Fibroblast of gingiva (primary cell): ENCODE measurements around the gene BCAS3.
"Not testable (repeated sequence)": the region's sequence is repeated elsewhere in the genome, so short reads cannot be mapped to it uniquely, and the experiment has no call there.

Experiments used
- DNase-seq: peaks from one replicate; pipeline ENCODE4 v3.0.0-alpha.2; 2011; ENCODE audit warnings: low read depth

BCAS3 gene

DNA sequence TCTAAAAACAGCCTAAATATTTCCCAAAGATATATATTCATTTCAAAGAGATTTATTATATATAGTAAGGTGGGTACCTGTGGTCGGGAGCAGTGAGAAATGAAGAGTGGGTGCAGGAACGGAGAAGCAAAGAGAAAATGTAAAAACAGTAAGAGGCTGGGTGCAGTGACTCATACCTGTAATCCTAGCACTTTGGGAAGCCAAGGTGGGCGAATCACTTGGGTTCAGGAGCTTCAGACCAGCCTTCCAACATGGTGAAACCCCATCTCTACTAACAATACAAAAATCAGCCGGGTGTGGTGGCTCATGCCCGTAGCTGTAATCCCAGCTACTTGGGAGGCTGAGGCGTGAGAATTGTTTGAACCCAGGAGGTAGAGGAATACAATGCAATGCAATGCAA lies 257.1 kb downstream of the BCAS3 start:
- no peak for DNase-seq

DNA sequence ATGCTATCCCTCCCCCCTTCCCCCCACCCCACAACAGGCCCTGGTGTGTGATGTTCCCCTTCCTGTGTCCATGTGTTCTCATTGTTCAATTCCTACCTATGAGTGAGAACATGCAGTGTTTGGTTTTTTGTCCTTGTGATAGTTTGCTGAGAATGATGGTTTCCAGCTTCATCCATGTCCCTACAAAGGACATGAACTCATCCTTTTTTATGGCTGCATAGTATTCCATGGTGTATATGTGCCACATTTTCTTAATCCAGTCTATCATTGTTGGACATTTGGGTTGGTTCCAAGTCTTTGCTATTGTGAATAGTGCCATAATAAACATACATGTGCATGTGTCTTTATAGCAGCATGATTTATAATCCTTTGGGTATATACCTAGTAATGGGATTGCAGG lies 258.3 kb downstream of the BCAS3 start:
- DNase-seq: not testable (repeated sequence)

DNA sequence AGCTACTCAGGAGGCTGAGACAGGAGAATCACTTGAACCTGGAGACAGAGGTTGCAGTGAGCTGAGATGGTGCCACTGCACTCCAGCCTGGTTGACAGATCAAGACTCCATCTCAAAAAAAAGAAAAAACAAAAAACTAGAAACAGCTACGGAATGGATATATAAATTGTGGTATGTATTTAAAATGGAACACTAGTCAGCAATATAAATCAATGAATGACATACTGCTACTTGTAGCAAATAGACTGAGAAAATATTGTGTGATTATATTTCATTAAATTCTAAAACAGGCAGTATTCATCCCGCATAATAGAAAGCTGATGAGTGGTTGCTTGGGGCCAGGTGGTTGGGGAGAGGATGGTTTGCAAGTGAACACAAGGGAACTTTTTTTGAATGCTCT lies 261.7 kb downstream of the BCAS3 start:
- no peak for DNase-seq

DNA sequence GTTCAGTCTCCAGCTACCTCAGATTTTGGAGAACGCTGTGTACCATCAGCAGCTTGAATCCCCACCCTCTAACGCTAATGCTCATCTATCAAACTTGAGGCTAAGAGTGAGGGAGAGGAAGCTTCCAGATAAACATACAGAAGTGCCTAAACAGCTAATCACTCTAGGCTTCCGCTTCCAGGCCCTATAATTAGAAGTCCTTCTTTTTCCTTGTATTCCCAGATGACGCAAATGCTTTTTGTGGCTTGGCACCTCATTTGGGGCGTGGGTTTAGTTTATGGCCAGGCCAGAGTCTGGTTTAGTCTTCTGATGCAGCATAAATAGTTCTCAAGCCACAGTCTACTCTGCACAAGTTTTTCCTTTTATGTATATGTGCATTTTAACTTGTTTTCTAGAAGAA lies 263.4 kb downstream of the BCAS3 start:
- peak; percentile 78 for DNase-seq

DNA sequence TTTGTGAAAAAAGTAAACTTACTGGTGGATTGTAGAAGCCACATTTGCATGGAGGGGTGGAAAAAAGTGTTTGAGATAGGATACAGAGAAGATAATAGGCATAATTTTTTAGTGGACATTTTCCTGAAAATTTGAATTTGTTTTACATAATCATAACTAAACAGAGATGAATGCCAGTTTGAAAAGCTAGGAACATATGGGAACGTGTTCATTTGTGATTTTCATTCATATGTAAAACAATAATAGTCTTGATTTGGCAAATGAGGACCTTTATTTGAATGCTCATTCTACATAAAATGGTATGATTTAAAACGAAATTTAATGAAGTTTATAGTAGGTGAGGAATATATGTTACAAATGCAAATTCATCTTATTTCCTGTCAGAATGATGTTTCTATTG lies 263.9 kb downstream of the BCAS3 start:
- no peak for DNase-seq

DNA sequence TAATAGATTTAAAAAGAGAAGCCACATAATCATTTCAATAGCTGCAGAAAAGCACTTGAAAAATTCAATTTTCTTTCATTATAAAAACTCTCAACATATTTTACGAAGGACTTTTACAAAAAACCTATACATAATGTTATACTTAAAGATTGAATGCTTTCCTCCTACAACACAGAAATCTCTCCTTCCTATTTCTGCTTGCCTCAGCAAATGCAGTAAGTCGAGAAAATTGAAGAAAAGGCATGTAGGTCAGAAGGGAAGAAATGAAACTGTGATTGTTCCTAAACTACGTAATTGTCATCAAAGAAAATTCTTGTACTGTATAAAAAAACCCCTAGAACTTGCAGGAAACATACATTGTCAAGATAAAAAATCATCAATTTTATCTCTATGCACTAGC lies 267.1 kb downstream of the BCAS3 start:
- no peak for DNase-seq

DNA sequence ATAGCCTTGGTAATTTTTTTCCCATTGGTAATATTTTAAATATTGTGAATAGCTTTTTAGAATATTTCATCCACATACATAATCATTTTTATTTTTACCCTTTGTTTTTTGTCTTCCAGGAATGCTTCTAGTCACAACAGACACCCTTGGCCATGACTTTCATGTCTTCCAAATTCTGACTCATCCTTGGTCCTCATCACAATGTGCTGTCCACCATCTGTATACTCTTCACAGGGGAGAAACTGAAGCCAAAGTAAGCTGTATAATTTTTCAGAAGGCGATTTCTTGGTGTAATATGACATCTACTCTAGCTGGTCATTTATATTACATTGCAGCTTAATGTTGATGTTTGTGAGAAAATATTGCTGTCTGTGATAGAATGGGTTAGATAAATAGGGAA lies 269.4 kb downstream of the BCAS3 start:
- DNase-seq: peak; percentile 43

DNA sequence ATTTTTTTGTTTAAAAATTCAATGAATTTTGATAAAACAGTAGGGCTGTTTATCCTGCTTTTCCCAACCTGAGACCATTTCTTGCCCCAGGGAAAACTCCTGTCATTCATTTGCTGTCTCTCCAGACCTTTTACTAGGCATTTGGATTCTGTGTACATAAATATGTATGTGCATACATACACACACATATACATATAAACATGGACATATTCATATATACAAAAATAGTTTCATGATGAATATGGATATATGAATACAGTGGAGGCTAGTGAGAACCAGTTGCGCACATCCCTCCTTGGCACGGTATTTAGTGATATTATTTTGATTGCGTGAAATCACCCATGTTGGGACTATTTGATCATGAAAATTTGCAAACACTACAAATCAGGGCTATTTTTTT lies 269.9 kb downstream of the BCAS3 start:
- DNase-seq: no peak

DNA sequence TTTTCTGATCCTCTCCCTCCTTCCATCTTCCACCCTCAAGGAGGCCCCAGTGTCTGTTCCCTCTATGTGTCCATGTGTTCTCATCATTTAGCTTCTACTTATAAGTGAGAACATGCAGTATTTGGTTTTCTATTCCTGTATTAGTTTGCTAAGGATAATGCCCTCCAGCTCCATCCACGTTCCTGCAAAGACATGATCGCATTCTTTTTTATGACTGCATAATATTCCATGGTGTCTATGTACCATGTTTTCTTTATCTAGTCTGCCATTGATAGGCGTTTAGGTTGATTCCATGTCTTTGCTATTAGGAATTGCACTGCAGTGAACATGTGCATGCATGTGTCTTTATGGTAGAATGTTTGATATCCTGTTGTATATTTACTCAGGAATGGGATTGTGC lies 275.1 kb downstream of the BCAS3 start:
- no peak for DNase-seq

DNA sequence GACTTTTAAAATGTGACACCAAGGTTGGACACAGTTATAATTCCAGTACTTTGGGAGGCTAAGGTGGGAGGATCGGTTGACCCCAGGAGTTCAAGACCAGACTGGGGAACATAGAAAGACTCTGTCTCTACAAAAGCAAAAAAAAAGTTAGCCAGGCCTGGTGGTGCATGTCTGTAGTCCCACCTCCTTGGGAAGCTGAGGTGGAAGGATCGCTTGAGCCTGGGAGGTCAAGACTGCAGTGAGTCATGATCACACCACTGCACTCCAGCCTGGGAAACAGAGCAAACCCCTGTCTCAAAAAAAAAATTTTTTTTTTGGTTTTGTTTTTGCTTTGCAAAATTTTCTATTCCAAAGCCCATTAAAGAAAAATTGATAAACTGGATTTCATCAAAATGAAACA lies 281.4 kb downstream of the BCAS3 start:
- no peak for DNase-seq

DNA sequence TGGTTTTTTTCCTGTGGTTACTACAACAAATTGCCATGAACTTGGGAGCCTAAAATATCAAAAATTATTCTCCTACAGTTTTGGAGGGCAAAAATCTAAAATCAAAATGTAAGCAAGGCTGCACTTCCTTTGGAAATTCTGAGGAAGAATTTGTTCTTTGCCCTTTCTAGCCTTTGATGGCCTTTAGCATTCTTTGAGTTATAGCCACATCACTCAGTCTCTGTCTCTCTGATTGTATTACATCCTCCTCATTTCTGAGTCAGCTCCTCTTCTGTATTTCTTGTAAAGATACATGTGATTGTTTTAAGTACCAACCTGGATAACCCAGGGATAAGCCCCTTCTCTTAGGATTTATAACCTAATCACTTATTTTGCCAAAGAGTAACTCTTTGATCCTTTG lies 282.0 kb downstream of the BCAS3 start:
- no peak for DNase-seq

DNA sequence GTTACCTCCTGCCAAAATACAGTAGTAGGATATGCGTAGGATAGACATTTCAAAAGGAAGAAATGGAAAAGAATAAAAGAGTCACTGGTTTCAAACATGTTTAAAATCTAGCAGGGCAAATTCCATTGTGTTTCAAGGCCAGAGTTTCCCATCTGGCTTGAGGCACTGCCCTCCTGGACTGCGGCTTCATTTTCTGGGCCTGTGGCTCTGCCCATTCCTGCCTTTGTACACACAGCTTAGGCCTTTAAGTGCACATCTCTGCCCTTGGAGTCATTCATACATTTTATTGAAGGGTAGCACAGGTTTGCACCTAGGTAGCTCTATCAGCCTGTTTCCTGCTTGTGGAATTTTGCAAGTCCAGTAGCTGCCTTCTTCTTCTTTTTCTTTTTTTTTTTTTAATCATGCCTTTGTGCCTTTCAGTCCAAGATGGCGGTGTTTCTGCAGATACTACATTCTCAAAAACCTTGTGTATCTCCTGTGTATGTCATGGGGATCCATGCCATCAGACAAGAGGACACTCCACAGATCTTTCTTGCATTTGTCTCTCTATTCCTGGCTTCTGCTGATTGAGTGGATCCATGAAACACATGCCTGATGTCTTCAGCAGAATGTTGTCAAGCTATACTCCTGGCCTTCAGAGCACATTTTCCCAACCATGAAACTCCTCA lies 282.9 kb downstream of the BCAS3 start:
- DNase-seq: no peak

DNA sequence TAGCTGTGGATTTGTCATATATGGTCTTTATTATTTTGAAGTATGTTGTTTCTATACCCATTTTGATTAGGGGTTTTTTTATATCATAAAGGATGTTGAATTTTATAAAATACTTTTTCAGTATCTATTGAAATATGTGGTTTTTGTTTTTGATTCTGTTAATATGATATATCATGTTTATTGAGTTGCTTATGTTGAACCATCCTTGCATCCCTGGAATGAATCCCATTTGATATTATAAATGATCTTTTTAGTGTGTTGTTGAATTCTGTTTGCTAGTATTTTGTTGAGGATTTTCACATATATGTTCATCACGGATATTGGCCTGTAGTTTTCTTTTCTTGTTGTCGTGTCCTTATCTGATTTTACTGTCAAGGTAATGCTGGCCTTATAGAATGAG lies 286.5 kb downstream of the BCAS3 start:
- DNase-seq: no peak

DNA sequence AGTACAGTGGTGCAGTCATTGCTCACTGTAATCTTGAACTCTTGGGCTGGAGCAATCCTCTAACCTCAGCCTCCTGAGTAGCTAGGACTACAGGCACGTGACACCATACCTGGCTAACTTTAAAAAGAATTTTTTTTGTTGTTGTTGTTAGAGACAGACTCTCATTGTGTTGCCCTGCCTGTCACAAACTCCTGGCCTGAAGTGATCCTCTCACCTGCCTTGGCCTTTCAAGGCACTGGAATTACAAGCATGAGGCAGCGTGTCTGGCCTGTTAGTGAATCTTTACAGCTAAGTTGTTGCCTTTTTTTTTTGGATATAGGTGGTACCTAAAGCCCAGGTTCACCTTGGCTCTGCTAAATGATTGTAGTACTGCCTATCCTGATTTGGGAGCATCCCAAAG lies 290.6 kb downstream of the BCAS3 start:
- no peak for DNase-seq

DNA sequence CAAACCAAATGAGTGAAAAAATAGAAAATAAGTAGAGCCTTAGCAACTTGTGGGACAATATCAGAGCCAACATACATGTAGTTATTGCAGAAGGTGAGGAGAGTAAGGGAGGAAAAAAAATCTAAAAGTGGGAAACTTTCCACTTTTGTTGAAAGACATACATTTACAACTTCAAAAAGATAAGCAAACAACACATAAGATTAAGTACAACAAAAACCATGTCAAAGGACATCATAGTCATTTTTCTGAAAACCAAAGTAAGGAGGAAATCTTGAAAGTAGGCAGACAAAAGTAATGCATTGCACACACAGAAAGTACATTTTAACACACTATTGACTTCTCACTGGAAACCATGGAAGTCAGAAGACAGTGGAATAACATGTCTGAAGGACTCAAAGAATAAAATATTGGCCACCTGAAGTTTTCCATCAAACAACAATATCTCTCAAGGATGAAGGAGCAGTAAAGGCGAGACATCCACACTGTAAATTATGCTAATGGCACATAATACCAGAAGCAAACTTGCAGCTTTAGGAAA lies 291.9 kb downstream of the BCAS3 start:
- DNase-seq: no peak

DNA sequence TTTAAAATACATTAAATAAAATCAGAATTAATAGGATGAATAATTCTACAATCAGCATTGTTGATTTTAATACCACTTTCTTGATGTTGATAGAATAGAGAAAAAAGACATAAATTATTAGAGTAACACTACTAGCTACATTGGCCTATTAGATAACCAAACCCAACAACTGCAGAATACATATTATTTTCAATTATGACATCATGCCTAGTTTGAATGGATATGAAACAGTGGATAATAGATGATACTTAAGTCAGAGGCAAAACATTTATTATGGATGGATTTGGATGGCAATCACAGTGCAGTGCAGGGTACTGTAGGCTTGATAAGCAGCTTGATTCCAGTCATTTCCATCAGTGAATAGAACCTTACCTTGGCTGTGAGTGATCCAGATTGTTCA lies 293.1 kb downstream of the BCAS3 start:
- DNase-seq: no peak

DNA sequence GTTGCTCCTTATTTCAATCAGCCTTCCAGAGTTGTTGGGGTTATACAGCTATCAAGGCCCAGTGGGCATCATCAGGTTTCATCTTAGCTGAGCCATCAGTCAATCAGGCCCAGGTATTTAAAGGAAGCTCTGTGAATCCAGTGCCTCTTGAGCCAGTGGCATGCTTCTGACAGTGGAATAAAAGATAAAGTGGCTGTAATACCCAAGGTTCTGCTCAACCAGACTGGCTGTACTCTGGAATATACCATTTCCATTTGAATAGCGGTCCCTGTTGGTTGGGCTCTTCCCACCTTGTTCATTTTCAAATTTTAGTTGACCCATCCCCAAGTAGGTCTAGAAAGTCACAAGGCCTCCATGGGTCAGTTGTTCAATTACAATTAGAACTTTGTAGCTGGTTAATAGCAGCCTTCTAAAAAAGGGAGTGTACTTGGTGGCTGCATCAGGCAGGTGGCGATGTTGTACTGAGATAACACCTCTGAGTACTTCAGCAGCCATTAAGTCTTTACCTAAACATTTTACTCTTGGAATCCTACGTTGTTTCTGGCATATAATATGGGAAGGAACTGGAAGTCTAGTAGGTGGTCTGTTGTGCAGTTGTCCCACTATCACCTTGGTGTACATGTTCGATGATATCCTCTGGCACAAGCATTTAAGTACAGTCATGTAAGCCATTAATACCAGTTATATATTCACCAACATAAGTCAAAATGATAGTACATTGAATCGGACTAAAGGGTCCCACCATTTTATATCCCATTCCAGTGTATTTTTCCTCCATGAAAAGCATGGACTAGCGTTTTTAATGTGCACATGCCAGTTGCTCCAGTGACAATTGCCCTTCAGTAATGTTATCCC lies 294.1 kb downstream of the BCAS3 start:
- DNase-seq: peak; percentile 48

DNA sequence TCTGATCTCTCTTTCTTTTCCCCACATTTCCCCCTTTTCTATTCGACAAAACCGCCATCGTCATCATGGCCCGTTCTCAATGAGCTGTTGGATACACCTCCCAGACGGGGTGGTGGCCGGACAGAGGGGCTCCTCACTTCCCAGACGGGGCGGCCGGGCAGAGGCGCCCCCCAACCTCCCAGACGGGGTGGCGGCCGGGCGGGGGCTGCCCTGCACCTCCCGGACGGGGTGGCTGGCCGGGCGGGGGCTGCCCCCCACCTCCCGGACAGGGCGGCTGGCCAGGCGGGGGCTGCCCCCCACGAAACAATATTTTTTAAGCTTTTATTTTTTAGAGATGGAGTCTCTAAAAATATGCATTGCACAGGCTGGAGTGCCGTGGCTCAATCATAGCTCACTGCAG lies 299.2 kb downstream of the BCAS3 start:
- DNase-seq: not testable (repeated sequence)

DNA sequence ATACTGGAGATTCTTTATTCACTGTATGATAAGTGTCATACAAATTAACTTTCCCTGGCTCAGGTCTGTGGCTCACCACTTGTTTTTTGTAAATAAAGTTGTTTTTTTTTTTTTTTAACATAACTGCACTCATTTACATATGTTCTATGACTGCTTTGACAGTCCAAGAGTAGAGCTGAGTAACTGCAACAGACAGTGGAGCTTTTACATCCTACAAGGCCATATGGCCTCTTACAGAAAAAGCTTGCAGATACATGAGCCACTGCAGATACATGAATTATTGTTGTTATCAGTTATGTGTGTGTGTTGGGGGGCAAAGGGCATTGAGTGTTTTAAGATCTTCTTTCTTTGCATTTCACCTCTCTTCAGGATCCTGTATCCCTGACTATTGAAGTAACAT lies 311.7 kb downstream of the BCAS3 start:
- DNase-seq: no peak

DNA sequence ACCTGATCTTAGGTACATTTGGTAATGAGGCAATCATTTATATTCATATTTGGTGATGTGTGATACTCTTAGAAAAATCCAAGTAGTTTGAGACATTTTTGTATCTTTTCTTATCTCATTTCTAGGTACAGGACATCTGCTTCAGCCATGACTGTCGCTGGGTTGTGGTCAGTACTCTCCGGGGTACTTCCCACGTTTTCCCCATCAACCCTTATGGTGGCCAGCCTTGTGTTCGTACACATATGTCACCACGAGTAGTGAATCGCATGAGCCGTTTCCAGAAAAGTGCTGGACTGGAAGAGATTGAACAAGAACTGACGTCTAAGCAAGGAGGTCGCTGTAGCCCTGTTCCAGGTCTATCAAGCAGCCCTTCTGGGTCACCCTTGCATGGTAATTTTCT lies 312.2 kb downstream of the BCAS3 start:
- DNase-seq: no peak

DNA sequence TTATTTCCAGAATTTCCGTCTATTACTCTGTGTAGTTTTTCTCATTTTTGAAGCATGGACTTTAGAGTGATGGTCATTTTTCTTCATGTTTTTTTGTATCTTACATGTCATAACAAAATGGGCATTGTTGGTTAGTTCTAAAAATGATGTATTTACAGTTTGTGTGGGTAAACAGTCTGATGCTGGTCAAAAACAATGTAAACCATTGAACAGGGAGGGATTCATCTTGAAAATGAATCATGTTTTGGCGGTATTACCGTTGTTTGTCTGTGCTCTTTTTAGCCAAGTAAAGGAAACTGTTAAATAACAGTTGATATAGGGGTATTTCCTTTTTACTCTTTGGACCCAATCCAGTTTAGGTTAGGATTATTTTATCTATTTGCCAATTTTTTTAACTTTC lies 315.8 kb downstream of the BCAS3 start:
- DNase-seq: no peak

DNA sequence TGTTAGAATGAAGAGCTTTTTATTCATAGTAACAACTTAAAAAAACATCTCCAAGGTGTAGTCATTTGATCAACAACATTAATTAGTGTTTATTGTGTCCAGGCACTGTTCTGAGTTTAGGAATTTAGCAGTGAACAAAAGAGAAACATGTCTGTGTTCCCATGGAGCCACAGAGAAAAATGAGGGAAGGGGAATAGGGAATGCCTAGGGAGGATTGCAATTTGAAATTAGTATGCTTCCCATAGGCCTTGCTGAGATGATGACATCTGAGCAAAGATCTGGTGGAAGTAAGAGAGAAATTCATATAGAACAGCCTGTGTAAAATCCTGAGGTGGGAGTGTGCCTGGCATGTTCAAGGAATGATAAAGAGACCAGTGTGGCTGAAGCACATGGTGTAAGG lies 318.0 kb downstream of the BCAS3 start:
- DNase-seq: no peak

DNA sequence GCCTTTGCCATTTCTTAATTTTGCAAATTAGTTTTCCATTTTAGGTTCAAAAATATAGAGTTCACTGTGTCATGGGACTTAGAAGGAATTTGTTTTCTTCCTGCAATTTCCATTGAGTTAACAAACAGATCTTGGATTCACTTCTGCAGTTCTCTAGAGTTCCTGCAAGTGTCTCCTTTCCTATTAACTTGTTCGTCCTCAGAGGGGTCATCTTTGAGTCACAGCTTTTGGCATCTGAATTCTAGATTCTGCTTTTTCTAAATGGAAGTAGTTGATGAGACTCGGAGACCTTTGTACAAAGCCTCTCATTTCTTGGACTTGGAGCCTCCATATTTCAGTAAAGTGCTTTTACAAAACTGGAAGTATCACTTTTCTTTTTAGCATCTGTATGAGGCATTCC lies 323.3 kb downstream of the BCAS3 start:
- DNase-seq: peak; percentile 50

DNA sequence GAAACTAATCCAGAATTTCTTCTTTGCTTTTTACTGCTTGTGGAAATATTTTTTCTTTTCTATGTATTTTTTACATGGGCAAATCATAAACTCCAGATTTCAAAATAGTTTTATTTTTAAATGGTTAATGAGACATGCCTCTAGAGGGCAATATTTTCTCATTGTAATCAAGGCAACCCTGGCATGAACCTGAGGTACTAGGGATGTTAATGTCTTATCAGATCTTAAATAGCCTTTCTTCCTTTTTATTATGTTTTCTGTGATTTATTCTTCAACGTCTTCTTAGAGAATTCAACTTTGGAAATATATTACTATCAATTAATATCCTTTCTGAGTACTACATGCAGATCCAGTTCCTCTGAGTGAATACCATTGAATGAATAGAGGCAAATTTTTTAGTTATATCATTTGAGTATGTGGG lies 324.7 kb downstream of the BCAS3 start:
- peak; percentile 60 for DNase-seq
